Panc1 (cell line): ENCODE measurements around the gene UGGT1.

ENCODE experiments used
- TCF7L2 ChIP-seq: IDR thresholded peaks from 2 replicates; pipeline ENCODE4 v1.6.1; 2011; ENCODE audit warnings: mild to moderate bottlenecking, low read depth, low read length, inconsistent platforms
- TF ChIP-seq, protein P1 (sequence below): fragments of 450-650 bp; IDR thresholded peaks from 2 replicates; pipeline ENCODE4 v1.5.1; 2017; ENCODE audit warnings: mild to moderate bottlenecking

DNA sequence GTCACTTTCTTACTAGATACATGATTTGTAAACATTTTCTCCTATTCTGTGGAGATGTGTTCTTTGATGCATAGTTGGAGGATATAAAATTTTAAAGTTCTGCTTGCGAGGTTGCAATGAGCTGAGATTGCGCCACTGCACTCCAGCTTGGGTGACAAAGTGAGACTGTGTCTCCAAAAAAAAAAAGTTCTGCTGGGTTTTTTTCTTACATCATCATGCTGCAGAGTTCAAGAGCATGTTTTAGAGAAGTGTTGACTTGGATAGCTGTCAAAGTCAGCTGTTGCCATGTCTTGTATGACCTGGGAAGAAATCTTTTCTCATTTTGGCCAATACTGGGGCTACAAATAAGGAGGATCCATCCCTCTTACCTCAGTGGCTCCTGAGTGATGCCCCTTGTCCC, 71.3 kb downstream of the UGGT1 start:
- TF ChIP-seq, protein P1, sequence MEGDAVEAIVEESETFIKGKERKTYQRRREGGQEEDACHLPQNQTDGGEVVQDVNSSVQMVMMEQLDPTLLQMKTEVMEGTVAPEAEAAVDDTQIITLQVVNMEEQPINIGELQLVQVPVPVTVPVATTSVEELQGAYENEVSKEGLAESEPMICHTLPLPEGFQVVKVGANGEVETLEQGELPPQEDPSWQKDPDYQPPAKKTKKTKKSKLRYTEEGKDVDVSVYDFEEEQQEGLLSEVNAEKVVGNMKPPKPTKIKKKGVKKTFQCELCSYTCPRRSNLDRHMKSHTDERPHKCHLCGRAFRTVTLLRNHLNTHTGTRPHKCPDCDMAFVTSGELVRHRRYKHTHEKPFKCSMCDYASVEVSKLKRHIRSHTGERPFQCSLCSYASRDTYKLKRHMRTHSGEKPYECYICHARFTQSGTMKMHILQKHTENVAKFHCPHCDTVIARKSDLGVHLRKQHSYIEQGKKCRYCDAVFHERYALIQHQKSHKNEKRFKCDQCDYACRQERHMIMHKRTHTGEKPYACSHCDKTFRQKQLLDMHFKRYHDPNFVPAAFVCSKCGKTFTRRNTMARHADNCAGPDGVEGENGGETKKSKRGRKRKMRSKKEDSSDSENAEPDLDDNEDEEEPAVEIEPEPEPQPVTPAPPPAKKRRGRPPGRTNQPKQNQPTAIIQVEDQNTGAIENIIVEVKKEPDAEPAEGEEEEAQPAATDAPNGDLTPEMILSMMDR: no peak
- TF ChIP-seq TCF7L2: no peak
